H9 (cell line): ENCODE results near the gene ARHGEF10L. TPM values are rescaled to one million over a fixed set of nuclear protein-coding genes. Genes with fewer than 3 reads are reported as not detected.

ENCODE experiments used
- DNase-seq: peaks from one replicate; pipeline ENCODE4 v3.0.0-alpha.2; 2017
- H2AFZ ChIP-seq: one replicate; pipeline ENCODE4 v1.6.1; 2013; ENCODE audit warnings: mild to moderate bottlenecking, low read length, control low read depth, moderate library complexity
- H2AK5ac ChIP-seq: 2 replicates; pipeline ENCODE4 v1.6.1; 2013; ENCODE audit warnings: low read length, control low read depth, mixed read lengths; ENCODE audit not compliant: insufficient read length
- H2BK120ac ChIP-seq: one replicate; pipeline ENCODE4 v1.6.1; 2013; ENCODE audit warnings: low read depth, mild to moderate bottlenecking, low read length, control low read depth, inconsistent platforms; ENCODE audit not compliant: poor library complexity, severe bottlenecking
- H2BK12ac ChIP-seq: 2 replicates; pipeline ENCODE4 v1.6.1; 2013; ENCODE audit warnings: low read length, control low read depth, mixed read lengths, low read depth; ENCODE audit not compliant: insufficient read length
- H2BK15ac ChIP-seq: 2 replicates; pipeline ENCODE4 v1.6.1; 2013; ENCODE audit warnings: low read depth, low read length, control low read depth
- H2BK20ac ChIP-seq: one replicate; pipeline ENCODE4 v1.6.1; 2013; ENCODE audit warnings: low read depth, mild to moderate bottlenecking, low read length, control low read depth, inconsistent platforms; ENCODE audit not compliant: poor library complexity, severe bottlenecking
- H2BK5ac ChIP-seq: 2 replicates; pipeline ENCODE4 v1.6.1; 2013; ENCODE audit warnings: low read length, control low read depth, mixed read lengths; ENCODE audit not compliant: insufficient read length
- H3K14ac ChIP-seq: 2 replicates; pipeline ENCODE4 v1.6.1; 2013; ENCODE audit warnings: low read length, control low read depth; ENCODE audit not compliant: insufficient read depth
- H3K18ac ChIP-seq: 2 replicates; pipeline ENCODE4 v1.6.1; 2013; ENCODE audit warnings: low read depth, mild to moderate bottlenecking, mixed read lengths, low read length, control low read depth; ENCODE audit not compliant: insufficient read length
- H3K23ac ChIP-seq: 2 replicates; pipeline ENCODE4 v1.6.1; 2013; ENCODE audit warnings: low read length, control low read depth, mixed read lengths, low read depth; ENCODE audit not compliant: insufficient read length
- H3K23me2 ChIP-seq: 2 replicates; pipeline ENCODE4 v1.6.1; 2013; ENCODE audit warnings: low read depth, mild to moderate bottlenecking, mixed read lengths, low read length, control low read depth; ENCODE audit not compliant: insufficient read length, poor library complexity, severe bottlenecking
- H3K27ac ChIP-seq: 2 replicates; pipeline ENCODE4 v1.5.1; 2013; ENCODE audit warnings: low read length, control low read depth, mixed read lengths, low read depth; ENCODE audit not compliant: insufficient read length
- H3K27me3 ChIP-seq: 2 replicates; pipeline ENCODE4 v1.6.1; 2013; ENCODE audit warnings: low read length, control low read depth, inconsistent platforms; ENCODE audit not compliant: insufficient read depth
- H3K4ac ChIP-seq: 2 replicates; pipeline ENCODE4 v1.6.1; 2013; ENCODE audit warnings: low read depth, mild to moderate bottlenecking, control low read depth, inconsistent platforms, low read length, moderate library complexity
- H3K4me1 ChIP-seq: 2 replicates; pipeline ENCODE4 v1.6.1; 2013; ENCODE audit warnings: low read length, control low read depth, inconsistent platforms; ENCODE audit not compliant: insufficient read depth
- H3K4me2 ChIP-seq: 2 replicates; pipeline ENCODE4 v1.6.1; 2013; ENCODE audit warnings: low read length, control low read depth, mixed read lengths; ENCODE audit not compliant: insufficient read length, insufficient read depth
- H3K56ac ChIP-seq: 2 replicates; pipeline ENCODE4 v1.6.1; 2013; ENCODE audit warnings: low read depth, mild to moderate bottlenecking, mixed read lengths, low read length, control low read depth; ENCODE audit not compliant: insufficient read length
- H3K79me1 ChIP-seq: 2 replicates; pipeline ENCODE4 v1.6.1; 2013; ENCODE audit warnings: low read depth, mild to moderate bottlenecking, moderate library complexity, low read length, control low read depth, inconsistent platforms; ENCODE audit not compliant: insufficient read depth, poor library complexity, severe bottlenecking
- H3K79me2 ChIP-seq: 2 replicates; pipeline ENCODE4 v1.6.1; 2013; ENCODE audit warnings: low read length, control low read depth, inconsistent platforms; ENCODE audit not compliant: insufficient read depth
- H3K9ac ChIP-seq: 2 replicates; pipeline ENCODE4 v1.6.1; 2013; ENCODE audit warnings: low read length, control low read depth, mixed read lengths; ENCODE audit not compliant: insufficient read length; ENCODE audit errors: extremely low read depth
- H3K9me3 ChIP-seq: one replicate; pipeline ENCODE4 v1.6.1; 2013; ENCODE audit warnings: low read depth, low read length, inconsistent platforms; ENCODE audit not compliant: control insufficient read depth
- H3T11ph ChIP-seq: one replicate; pipeline ENCODE4 v1.6.1; 2013; ENCODE audit warnings: mild to moderate bottlenecking, low read length, control low read depth, inconsistent platforms
- H4K20me1 ChIP-seq: one replicate; pipeline ENCODE4 v1.6.1; 2013; ENCODE audit not compliant: control insufficient read depth, insufficient read length, insufficient read depth
- H4K5ac ChIP-seq: 2 replicates; pipeline ENCODE4 v1.6.1; 2013; ENCODE audit warnings: low read depth, mild to moderate bottlenecking, mixed read lengths, low read length, control low read depth; ENCODE audit not compliant: insufficient read length
- H4K8ac ChIP-seq: replicated peaks from 2 replicates; pipeline ENCODE4 v1.6.1; 2013; ENCODE audit warnings: low read length, control low read depth, mixed read lengths, low read depth; ENCODE audit not compliant: insufficient read length
- H4K91ac ChIP-seq: 2 replicates; pipeline ENCODE4 v1.6.1; 2013; ENCODE audit warnings: low read depth, mild to moderate bottlenecking, moderate library complexity, mixed read lengths, low read length, control low read depth; ENCODE audit not compliant: insufficient read length
- H3K27ac Mint-ChIP-seq, 3 experiments: 2 replicates in 2 of 3; 3 replicates in 1 of 3; pipeline ENCODE4 v1.8.0; 2020 to 2021; ENCODE audit warnings: mixed read lengths in 3 of 3, mild to moderate bottlenecking in 1 of 3, moderate library complexity in 1 of 3
- H3K27me3 Mint-ChIP-seq: 2 replicates; pipeline ENCODE4 v1.8.0; 2021; ENCODE audit warnings: low read depth, mild to moderate bottlenecking, moderate library complexity, mixed read lengths
- H3K36me3 Mint-ChIP-seq, 3 experiments: 2 replicates in 2 of 3; 3 replicates in 1 of 3; pipeline ENCODE4 v1.8.0; 2020 to 2021; ENCODE audit warnings: low read depth in 3 of 3, mixed read lengths in 3 of 3; ENCODE audit not compliant: insufficient read depth in 1 of 3
- H3K4me1 Mint-ChIP-seq, 2 experiments: 2 replicates each; pipeline ENCODE4 v1.8.0; 2020; ENCODE audit warnings: mixed read lengths in 2 of 2
- H3K4me3 Mint-ChIP-seq, 2 experiments: 2 replicates in 1 of 2; 3 replicates in 1 of 2; pipeline ENCODE4 v1.8.0; 2020 to 2021; ENCODE audit warnings: mild to moderate bottlenecking in 2 of 2, mixed read lengths in 2 of 2, moderate library complexity in 1 of 2
- H3K9me3 Mint-ChIP-seq, 2 experiments: 2 replicates in 1 of 2; 3 replicates in 1 of 2; pipeline ENCODE4 v1.8.0; 2020; ENCODE audit warnings: mild to moderate bottlenecking in 2 of 2, mixed read lengths in 2 of 2, moderate library complexity in 1 of 2
- CTCF ChIP-seq: fragments of 200-600 bp; sonication (generic); conservative IDR thresholded peaks from 3 replicates; pipeline ENCODE4 v1.8.0; 2021; ENCODE audit warnings: antibody characterized with exemption, mild to moderate bottlenecking
- WGBS: extraction: QIAGEN DNeasy Blood & Tissue Kit; methylation state at CpG from one replicate; pipeline ENCODE4 v1.1.7; 2013; ENCODE audit warnings: missing lambda C conversion rate, low lambda C conversion rate, mixed read lengths; ENCODE audit not compliant: insufficient read length; ENCODE audit errors: extremely low coverage; 5-methylcytosine and 5-hydroxymethylcytosine counted together
- total RNA-seq: library from RNA; stranded (reverse); gene quantifications from 2 replicates; pipeline ENCODE4 v1.2.1, GENCODE V29; 2021

Gene ARHGEF10L
- total RNA-seq, 1 experiment from 2014 or later: 20.2 TPM

- H2BK15ac ChIP-seq: no peak overlapping the region
- H4K91ac ChIP-seq: no peak overlapping the region
- DNase-seq: no peak
- no peak overlapping the region for H3T11ph ChIP-seq
- no peak overlapping the region for H3K4me3 Mint-ChIP-seq
- H2BK20ac ChIP-seq: no peak overlapping the region
- H3K27me3 Mint-ChIP-seq: no peaks in the 10 kb centered on the region
- H2AK5ac ChIP-seq: no peak overlapping the region
- H3K4ac ChIP-seq: no peak overlapping the region
- no peaks in the 10 kb centered on the region for H3K9me3 ChIP-seq
- H4K8ac ChIP-seq: no peak overlapping the region
- no peak overlapping the region for H3K14ac ChIP-seq
- no peak overlapping the region for H3K18ac ChIP-seq
- H3K56ac ChIP-seq: no peak overlapping the region
- H4K20me1 ChIP-seq: peaks cover 3% of the 10 kb centered on the region
- H3K9ac ChIP-seq: no peak overlapping the region
- peaks cover 0 to 12% of the 10 kb centered on the region in 2 experiments; a peak in 2 of 4 replicates for H3K4me1 Mint-ChIP-seq
- no peaks in the 10 kb centered on the region for H3K9me3 Mint-ChIP-seq
- H3K4me2 ChIP-seq: no peak overlapping the region
- H3K27me3 ChIP-seq: no peaks in the 10 kb centered on the region
- H3K23ac ChIP-seq: no peak overlapping the region
- H2BK120ac ChIP-seq: no peak overlapping the region
- H4K5ac ChIP-seq: no peak overlapping the region
- no CpG with 5 or more reads among the region's 14 CpGs for WGBS
- no peak for TF ChIP-seq CTCF
- no peak overlapping the region for H3K27ac ChIP-seq
- no peaks in the 10 kb centered on the region for H3K79me2 ChIP-seq
- H3K27ac Mint-ChIP-seq: peak overlapping the region in 2 of 3 experiments; percentile 29 to 34; a peak in 4 of 7 replicates
- no peaks in the 10 kb centered on the region for H3K4me1 ChIP-seq
- no peak overlapping the region for H2BK12ac ChIP-seq
- H3K23me2 ChIP-seq: no peaks in the 10 kb centered on the region
- no peaks in the 10 kb centered on the region for H3K79me1 ChIP-seq
- peaks cover 15 to 35% (median 20%) of the 10 kb centered on the region in 3 experiments for H3K36me3 Mint-ChIP-seq
- no peak overlapping the region for H2AFZ ChIP-seq
- no peak overlapping the region for H2BK5ac ChIP-seq
Observed at GRCh38 chr1:17643861-17644703, 104.6 kb downstream of the ARHGEF10L start.
